HL-60 (cell line): ENCODE data around the gene TNFRSF21.

Experiments used
- DNase-seq, 2 experiments: peaks; one replicate each; pipeline ENCODE4 v3.0.0-alpha.2; 2010 to 2020; ENCODE audit warnings: low read depth in 1 of 2, low spot score in 1 of 2
- H3K27ac ChIP-seq: fragments of 250-450 bp; sonication (Bioruptor Pico); replicated peaks from 2 replicates; pipeline ENCODE4 v1.5.1; 2020; ENCODE audit warnings: mild to moderate bottlenecking, moderate library complexity
- H3K27me3 ChIP-seq: fragments of 250-450 bp; sonication (Bioruptor Pico); 2 replicates; pipeline ENCODE4 v1.5.1; 2021; ENCODE audit warnings: mild to moderate bottlenecking, moderate library complexity; ENCODE audit not compliant: insufficient read depth, poor library complexity, severe bottlenecking
- H3K4me3 ChIP-seq: replicated peaks from 2 replicates; pipeline ENCODE4 v1.5.1; 2011; ENCODE audit warnings: mild to moderate bottlenecking, control low read depth, low read length; ENCODE audit not compliant: insufficient read depth
- GABPA ChIP-seq: IDR thresholded peaks from 2 replicates; pipeline ENCODE4 v1.6.1; 2012; ENCODE audit warnings: low read depth
- POLR2AphosphoS5 ChIP-seq: IDR thresholded peaks from 2 replicates; pipeline ENCODE4 v1.6.1; 2012; ENCODE audit warnings: low read depth
- SPI1 ChIP-seq: IDR thresholded peaks from 2 replicates; pipeline ENCODE4 v1.6.1; 2012; ENCODE audit warnings: low read depth, mild to moderate bottlenecking, borderline replicate concordance
- TF ChIP-seq, protein P1 (sequence below): IDR thresholded peaks from one replicate; pipeline ENCODE4 v1.5.1; 2011; ENCODE audit warnings: low read length, control low read depth, inconsistent platforms; ENCODE audit not compliant: insufficient read depth
- TF ChIP-seq, protein P2 (sequence below): IDR thresholded peaks from 2 replicates; pipeline ENCODE4 v1.6.1; 2012; ENCODE audit warnings: low read depth; ENCODE audit not compliant: insufficient replicate concordance

TNFRSF21 gene

DNA sequence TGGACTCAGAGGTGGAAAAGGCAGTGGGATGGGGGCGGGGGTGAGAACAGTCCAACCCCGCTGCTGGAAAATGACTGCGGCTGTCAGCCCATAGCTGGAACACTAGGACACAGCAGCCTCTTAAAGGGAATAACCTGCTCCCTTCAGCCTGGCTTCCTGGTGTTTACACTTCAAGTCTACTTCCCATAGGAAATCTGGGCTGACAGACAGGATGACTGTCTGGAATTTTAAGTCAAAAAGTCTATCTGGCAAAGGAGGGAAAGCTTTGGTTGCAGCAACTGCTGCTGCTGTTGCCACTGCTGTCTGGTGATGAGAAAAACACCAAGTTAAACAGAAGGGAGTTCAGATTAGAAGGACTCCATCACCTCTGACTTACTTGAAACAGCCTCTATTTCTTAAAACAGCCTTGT, 44.9 kb downstream of the TNFRSF21 start:
- Histone ChIP-seq H3K27me3 (no peaks in the 10 kb centered on the region), H3K27ac (no peak overlapping the region), H3K4me3 (no peak overlapping the region)
- TF ChIP-seq POLR2AphosphoS5 (no peak), GABPA (no peak), SPI1 (no peak)
- TF ChIP-seq, protein P1, sequence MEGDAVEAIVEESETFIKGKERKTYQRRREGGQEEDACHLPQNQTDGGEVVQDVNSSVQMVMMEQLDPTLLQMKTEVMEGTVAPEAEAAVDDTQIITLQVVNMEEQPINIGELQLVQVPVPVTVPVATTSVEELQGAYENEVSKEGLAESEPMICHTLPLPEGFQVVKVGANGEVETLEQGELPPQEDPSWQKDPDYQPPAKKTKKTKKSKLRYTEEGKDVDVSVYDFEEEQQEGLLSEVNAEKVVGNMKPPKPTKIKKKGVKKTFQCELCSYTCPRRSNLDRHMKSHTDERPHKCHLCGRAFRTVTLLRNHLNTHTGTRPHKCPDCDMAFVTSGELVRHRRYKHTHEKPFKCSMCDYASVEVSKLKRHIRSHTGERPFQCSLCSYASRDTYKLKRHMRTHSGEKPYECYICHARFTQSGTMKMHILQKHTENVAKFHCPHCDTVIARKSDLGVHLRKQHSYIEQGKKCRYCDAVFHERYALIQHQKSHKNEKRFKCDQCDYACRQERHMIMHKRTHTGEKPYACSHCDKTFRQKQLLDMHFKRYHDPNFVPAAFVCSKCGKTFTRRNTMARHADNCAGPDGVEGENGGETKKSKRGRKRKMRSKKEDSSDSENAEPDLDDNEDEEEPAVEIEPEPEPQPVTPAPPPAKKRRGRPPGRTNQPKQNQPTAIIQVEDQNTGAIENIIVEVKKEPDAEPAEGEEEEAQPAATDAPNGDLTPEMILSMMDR = no peak
- TF ChIP-seq, protein P2, sequence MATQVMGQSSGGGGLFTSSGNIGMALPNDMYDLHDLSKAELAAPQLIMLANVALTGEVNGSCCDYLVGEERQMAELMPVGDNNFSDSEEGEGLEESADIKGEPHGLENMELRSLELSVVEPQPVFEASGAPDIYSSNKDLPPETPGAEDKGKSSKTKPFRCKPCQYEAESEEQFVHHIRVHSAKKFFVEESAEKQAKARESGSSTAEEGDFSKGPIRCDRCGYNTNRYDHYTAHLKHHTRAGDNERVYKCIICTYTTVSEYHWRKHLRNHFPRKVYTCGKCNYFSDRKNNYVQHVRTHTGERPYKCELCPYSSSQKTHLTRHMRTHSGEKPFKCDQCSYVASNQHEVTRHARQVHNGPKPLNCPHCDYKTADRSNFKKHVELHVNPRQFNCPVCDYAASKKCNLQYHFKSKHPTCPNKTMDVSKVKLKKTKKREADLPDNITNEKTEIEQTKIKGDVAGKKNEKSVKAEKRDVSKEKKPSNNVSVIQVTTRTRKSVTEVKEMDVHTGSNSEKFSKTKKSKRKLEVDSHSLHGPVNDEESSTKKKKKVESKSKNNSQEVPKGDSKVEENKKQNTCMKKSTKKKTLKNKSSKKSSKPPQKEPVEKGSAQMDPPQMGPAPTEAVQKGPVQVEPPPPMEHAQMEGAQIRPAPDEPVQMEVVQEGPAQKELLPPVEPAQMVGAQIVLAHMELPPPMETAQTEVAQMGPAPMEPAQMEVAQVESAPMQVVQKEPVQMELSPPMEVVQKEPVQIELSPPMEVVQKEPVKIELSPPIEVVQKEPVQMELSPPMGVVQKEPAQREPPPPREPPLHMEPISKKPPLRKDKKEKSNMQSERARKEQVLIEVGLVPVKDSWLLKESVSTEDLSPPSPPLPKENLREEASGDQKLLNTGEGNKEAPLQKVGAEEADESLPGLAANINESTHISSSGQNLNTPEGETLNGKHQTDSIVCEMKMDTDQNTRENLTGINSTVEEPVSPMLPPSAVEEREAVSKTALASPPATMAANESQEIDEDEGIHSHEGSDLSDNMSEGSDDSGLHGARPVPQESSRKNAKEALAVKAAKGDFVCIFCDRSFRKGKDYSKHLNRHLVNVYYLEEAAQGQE = no peak
- DNase-seq = no peak

DNA sequence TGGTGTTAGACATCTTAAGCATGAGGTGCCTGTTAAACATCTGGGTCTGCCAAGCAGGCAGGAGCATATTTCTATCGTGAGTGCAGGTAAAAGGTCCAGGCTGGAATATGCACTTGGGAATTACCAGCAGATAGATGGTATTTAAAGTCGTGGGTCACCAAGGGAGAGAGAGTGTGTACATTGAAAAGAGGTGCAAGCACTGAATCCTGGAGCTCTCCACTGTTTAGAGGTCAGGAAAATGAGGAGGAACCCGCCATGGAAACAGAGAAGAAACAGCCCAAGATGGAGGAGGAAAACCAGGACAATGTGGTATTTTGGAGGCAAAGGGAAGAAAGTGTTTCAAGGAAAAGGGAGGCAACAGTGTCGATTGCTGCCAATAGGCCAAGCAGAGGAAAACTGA, 46.4 kb downstream of the TNFRSF21 start:
- Histone ChIP-seq H3K4me3 (no peak overlapping the region), H3K27me3 (no peaks in the 10 kb centered on the region), H3K27ac (no peak overlapping the region)
- no peak for DNase-seq
- TF ChIP-seq POLR2AphosphoS5 = no peak
- TF ChIP-seq, protein P1 = no peak
- TF ChIP-seq, protein P2 = no peak
- TF ChIP-seq SPI1 = no peak
- TF ChIP-seq GABPA = no peak

DNA sequence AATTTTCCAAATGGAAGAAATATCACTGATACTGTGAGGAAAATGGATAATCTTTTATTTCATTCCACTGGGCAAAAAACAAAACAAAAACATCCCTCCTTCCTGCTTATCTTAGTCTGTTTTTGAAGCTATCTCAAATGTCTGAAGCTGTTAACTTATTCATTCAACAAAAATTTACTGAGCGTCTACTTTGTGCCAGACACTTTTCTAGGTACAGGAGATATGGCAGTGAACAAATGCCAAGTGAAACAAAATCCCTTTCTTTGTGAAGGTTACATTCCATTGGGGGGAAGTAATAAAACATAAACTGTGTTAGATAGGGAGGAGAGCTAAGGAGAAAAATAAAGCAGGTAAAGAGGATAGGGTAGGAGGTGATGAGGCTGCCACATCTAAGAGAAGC, 47.5 kb downstream of the TNFRSF21 start:
- Histone ChIP-seq H3K27ac (no peak overlapping the region), H3K4me3 (no peak overlapping the region), H3K27me3 (no peaks in the 10 kb centered on the region)
- no peak for DNase-seq
- no peak for TF ChIP-seq POLR2AphosphoS5
- no peak for TF ChIP-seq SPI1
- TF ChIP-seq, protein P1 = no peak
- TF ChIP-seq, protein P2 = no peak
- no peak for TF ChIP-seq GABPA
